Anterior cingulate cortex (tissue), 58 donors: ENCODE results near the gene OR4F3.
"Not testable (repeated sequence)": the region's sequence is repeated elsewhere in the genome, so short reads cannot be mapped to it uniquely, and the experiment has no call there.

Experiments
- DNase-seq, 58 donors: peaks; one replicate each; lab custom pipeline; 2025; lab: John Stamatoyannopoulos, UW

The OR4F3 gene

GRCh38 chr5:181366968-181367367 is at the start of gene OR4F3:
Gene OR4F3 (plus strand): TSS chr5:181367268.
- not testable (repeated sequence) for DNase-seq
